ENCODE measurements around the gene MRPS18B.

The MRPS18B gene

DNA sequence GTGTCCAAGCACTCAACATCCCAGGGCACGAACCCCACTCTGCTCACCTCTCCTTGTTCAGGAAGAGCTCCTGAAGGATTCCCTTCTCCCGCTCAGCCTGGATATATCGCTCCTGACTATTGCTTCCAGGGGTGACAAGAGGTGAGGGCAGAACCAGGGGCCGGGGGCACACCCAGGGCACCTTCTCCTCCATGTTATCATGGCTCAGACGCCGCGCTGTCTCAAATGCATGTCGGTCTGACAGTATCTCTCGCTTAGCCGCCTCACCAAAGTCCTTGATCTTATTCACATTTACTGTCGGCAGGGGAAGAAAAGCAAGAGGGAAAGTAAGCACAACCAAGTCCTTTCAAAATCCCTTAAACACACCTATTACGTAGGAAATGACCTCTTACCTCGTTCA, 13.7 kb upstream of the MRPS18B start:
- DNase-seq (ENCODE audit: low read depth), result no peak

- no peak for DNase-seq (ENCODE audit: low read depth)
Measured at GRCh38 chr6:30610065-30610464, 7.6 kb upstream of the MRPS18B start.

GRCh38 chr6:30611150-30611855, 6.3 kb upstream of the MRPS18B start:
- no peak for DNase-seq (ENCODE audit: low read depth)

DNA sequence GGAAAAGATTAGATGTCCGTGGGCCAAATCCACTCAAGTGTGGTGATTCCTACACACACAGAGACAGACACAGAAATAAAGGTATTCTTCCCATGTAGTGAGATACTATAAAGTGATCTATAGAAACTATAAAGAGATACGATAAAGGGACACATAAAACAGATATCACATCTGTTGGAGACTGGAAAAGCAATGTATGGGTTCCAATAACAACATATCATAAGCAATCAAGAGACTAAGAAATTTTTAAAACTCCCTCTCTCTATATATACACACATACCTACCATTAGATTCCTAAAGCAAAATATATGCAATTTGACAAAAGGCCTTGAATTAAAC, 5.8 kb upstream of the MRPS18B start:
- DNase-seq (ENCODE audit: low read depth), result no peak

DNA sequence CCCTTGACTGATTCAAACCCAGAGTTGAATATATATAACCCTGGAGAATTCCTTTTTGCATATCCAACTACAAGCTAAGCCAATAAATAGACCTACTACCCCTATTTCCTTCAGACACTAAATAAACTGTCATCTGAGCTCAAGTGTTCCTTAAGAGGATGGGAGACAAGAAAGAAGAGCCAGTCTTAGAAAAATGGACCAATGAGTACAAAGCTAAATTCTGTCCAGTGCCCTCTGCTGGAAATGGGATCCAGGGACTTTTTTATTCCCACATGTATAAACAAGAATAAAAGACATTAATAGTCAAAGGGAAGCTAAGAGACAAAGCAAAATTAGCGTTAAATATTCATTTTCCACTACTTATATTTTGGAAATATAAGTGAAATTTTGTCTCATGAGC, 5.4 kb upstream of the MRPS18B start:
- no peak for DNase-seq (ENCODE audit: low read depth)

- DNase-seq (ENCODE audit: low read depth), result no peak
Measured at GRCh38 chr6:30612687-30613248, 4.9 kb upstream of the MRPS18B start.

- DNase-seq (ENCODE audit: low read depth), result no peak
Measured at GRCh38 chr6:30613251-30614043, 4.2 kb upstream of the MRPS18B start.

DNA sequence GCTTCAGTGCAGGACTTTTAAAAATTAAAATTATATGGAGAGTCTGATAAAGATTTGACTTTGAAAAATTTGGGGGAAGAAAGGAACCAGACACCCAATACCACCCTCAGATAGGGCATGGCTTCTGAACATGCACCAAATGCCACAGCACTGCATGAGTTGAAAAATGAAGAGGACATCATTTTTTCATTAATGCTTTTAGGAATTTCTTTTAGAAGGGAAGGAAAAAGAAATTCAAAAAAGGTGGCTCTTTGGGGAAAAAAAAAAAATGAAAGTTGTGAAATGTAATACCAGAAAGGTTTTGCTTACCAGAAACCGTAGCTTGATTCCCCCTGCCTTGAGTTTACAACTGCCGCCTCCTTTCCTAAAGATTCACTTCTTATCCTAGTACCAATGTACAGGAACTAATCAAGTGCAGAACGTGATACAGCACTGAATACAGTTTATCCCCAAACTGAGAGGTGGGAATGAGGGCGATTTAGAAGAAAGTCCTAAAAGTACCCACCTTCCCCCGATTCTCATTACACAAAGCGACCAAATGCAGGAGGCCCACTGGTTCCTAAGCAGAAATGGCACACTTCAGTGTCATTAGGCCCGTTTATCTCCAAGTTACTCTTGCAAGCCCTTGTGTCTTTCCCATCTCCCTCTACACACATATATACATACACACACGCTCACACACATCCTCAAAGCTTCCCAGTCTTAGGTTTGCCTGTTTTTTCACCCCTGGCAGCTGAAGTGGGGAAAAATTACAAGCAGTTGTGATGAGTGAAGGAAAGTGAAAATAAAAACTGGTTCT, 3.4 kb upstream of the MRPS18B start:
- DNase-seq (ENCODE audit: low read depth), result no peak

DNA sequence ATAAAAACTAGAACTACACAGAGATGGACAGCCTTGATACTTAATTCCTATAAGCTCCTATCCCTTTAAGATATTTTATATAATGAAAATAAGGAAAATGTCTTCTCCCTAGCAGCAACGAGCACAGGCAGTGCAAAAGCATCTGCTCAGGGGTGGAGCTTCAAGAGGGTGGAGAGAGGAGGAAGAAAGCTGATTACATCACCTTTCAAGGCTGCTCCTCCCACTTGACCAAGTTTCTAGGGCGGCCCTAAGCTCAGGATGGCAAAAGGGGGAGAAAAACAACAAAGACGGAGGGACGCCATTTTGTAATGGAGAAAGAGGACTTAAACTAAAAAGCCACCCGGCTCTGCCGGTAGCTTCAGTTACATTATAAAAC, 2.8 kb upstream of the MRPS18B start:
- DNase-seq (ENCODE audit: low read depth), result peak; percentile 57

DNA sequence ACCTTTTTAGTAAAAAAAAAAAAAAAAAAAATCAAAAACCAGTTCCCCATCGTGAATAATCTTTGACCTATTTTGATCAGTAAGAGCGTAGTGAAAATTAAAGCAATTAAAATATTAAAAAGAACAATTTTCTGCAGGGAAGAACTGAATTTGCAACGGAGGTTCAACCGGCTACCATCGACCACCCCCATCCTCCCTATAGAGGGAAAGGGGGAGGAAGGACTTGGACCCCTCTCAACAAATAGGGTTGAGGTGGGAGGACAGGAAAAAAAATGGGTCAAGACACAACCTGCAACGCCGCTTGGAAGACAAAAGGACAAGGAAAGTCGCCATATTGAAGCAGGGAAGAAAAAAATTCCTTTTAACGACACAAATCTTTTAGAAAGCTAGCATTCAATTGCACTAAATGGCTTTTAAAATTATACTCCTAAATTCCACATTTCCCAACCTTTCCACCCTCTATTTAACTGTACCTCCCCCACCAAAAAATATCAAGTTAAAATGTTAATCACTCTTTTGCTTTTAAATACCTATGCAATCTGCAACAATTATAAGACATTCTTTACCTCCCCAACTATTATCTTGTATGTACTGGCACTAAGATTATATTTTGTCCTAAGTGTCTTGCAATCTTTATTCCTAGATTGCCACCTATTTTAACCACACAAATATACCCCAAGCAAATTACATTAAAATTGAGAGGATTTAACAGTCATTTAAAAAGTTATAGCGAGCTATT, 2.3 kb upstream of the MRPS18B start:
- DNase-seq (ENCODE audit: low read depth), result no peak

DNA sequence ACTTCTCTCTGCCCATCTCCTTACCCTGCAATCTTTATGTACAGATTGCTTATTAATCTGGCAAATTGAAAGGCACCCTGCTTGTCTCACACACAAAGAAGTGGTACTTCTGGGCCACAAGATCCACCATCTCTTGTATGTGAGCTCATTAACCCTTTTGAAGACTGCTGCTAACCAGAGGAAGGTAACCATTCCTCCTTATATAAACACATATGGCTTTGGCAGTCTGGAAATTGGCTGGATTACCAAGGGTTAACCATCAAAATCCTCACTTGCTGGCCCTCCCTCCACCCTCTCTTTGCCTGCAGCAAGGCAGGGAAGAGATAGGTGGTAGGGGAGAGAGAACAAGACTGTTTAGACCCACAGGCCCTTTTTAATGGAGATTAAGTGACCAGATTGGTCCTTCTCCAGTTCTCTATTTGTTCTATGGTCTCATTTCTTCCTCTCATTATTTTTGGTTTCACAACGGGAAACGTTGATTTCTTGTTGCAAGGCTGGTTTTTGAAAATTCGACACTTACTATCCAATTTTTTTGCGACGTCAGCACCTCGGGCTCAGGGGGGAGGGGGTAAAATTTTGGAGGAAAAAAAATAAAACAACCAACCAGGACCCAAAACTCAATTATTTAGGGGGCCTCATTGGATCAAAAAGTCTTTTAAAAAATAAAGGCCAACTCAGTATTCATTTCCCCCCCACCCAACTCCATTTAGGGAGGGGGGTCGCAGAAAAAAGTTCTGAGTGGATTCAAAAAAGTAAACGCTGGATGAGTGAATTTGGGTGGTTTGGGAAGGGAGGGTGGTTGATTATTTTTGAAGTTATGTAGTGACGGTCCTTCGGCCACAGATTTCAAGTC, 1.5 kb upstream of the MRPS18B start:
- DNase-seq (ENCODE audit: low read depth), result no peak

GRCh38 chr6:30616811-30617564, 652 bp upstream of the MRPS18B start, which contains the start of gene PPP1R10:
Gene PPP1R10 (minus strand): TSS chr6:30617243. CDS start chr6:30609944, 7,299 bp downstream.
- DNase-seq (ENCODE audit: low read depth), result peak; percentile 93

DNA sequence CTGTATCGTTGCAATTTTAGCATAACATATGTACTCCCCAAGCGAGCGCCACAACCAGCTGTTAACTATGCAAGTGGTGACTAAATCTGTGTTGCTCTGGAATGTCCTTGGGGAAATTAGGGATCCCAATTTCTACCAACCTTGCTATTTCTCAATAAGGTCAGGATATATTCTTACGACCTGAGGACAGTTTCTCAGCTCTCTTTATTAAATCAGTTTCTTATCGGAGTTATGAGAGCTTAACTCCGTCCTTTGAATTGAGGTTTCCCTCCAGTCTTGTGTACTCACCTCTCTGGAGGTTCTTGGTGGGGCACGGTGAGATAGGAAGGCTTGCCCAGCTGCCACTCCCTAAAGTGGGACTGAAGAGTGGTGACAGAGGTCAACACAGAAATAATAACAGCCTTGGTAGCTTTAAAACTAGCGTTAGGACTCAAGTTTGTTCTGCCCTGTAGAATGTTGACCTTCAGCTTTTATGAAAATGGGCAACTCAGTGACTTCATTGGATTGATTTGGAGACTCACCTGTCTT, 694 bp downstream of the MRPS18B start:
- DNase-seq (ENCODE audit: low read depth), result no peak

DNA sequence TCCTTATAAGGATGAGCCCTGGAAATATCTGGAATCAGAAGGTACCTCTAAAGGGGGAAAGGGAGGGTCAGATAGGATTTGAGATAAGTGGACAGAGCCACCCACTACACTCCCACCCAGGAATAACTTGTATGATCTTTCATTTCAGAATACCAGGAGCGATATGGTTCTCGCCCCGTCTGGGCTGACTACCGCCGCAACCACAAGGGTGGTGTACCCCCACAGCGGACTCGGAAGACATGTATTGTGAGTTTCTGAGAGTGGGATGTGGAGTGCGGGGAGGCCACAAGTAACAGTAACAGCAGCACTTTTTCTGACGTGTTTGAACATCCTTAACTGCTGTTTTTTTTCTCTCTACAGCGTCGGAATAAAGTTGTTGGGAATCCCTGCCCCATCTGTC, 1.9 kb downstream of the MRPS18B start:
- no peak for DNase-seq (ENCODE audit: low read depth)

DNA sequence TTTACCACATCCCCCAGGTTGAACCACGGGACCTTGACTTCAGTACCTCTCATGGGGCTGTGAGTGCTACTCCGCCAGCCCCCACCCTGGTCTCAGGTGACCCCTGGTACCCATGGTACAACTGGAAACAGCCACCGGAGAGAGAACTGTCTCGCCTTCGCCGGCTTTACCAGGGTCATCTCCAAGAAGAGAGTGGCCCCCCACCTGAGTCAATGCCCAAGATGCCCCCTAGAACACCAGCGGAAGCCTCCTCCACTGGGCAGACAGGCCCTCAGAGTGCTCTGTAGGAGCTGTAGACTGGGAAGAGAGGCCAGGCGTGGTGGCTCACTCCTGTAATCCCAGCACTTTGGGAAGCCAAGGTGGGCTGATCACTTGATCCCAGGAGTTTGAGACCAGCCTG, 7.9 kb downstream of the MRPS18B start:
- DNase-seq (ENCODE audit: low read depth), result no peak

DNA sequence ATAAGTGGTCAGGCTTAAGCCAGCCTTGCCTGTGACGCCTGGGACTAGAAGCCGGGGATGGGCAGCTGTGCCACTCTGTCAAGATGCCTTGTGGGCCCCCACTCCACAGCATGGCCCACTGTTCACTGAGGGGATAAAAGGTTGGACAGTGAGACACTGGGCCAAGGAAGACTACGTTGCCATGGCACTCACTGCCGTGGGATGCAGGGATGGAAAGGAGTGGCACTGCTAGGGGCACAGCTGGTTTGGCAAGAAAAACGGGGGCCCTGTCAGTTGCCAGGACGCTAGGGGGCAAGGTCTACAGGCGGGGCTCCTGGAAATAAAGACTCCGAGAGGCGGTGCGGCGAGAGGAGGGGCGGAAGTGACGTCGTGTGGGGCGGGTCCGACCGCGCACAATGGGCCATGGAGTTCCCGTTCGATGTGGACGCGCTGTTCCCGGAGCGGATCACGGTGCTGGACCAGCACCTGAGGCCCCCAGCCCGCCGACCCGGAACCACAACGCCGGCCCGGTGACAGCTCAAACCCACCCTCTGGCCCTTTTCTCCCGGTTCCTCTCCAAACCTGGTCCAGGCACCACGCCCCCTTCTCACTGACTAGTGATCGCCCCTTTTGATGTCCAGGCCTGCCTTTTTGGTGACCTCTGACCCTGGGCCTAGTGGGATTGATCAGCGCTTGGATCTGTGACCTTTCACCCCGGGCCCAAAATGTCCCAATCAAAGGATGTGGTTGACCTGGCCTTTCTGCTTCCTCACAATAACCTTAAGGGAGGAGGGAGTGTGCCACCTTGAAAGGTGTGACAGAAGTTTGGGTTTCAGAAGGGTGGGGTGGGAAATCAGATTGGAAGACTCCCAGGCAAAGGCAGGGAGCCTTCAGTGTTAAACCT, 9.1 kb downstream of the MRPS18B start, which contains the start of gene ATAT1:
TSS of gene ATAT1 (plus strand) at position 391 of the 883 bp plus-strand sequence.
- peak; percentile 79 for DNase-seq (ENCODE audit: low read depth)

DNA sequence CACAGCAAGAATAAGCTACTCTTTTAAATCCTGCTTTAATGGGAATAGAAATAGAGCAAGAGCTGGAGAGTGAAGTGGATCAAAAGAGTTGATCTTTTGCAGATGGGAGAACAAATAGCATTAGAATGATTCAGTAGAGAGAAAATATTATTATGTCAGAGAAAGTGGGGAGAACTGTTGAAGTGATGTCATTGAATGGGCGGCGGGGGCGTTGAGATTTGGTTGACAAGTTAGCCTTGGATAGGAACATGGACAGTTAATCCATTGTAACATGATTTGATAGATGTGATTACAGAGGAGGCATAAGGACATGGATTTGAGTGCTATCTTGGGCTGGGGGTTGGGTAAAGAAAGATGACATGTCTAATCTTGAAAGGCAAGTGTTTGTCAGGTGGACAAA, 18.2 kb downstream of the MRPS18B start:
- DNase-seq (ENCODE audit: low read depth), result no peak

GRCh38 chr6:30640481-30640880, 22.8 kb downstream of the MRPS18B start:
- DNase-seq (ENCODE audit: low read depth), result no peak

DNA sequence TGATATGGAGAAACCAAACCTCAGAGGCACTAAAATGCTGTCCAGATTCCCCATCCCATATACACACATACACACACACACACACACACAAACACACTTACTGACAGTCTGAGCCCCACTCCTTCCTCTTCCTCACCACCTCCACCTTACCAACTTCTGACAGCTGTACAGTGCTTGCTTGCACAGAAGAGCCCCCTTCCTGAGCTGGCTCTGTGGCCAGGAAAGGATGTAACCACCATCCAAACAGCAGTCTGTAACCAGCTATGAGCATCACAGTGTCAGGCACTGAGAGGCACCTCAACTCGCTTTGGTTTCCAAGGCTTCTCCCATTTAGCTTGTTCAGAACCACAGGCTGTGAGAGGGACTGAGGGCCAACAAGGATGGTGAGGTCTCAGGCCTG, 23.4 kb downstream of the MRPS18B start:
- DNase-seq (ENCODE audit: low read depth), result no peak

Data from stimulated activated CD8-positive, alpha-beta memory T cell treated with anti-CD3 and anti-CD28 coated beads, Interleukin-12 subunit alpha, Interleukin-12 subunit beta, amount 100 ng/mL, for 4 hours (primary cell).